ENCODE data around the gene IL4I1. TPM values are rescaled to one million over a fixed set of nuclear protein-coding genes. Genes with fewer than 3 reads are reported as not detected.
"Not testable (repeated sequence)": the region's sequence is repeated elsewhere in the genome, so short reads cannot be mapped to it uniquely, and the experiment has no call there.

IL4I1 gene, protein sequence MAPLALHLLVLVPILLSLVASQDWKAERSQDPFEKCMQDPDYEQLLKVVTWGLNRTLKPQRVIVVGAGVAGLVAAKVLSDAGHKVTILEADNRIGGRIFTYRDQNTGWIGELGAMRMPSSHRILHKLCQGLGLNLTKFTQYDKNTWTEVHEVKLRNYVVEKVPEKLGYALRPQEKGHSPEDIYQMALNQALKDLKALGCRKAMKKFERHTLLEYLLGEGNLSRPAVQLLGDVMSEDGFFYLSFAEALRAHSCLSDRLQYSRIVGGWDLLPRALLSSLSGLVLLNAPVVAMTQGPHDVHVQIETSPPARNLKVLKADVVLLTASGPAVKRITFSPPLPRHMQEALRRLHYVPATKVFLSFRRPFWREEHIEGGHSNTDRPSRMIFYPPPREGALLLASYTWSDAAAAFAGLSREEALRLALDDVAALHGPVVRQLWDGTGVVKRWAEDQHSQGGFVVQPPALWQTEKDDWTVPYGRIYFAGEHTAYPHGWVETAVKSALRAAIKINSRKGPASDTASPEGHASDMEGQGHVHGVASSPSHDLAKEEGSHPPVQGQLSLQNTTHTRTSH
- 0.13 TPM in 1 of 2 replicates, not detected in the other for total RNA-seq (2014; rRNA removed; shearing (Covaris generic))
- not detected in 2 replicates for polyA plus RNA-seq (2015; cell fraction: cytosol; rRNA removed)
- polyA plus RNA-seq (2015; cell fraction: nucleus; rRNA removed) = not detected in 2 replicates

DNA sequence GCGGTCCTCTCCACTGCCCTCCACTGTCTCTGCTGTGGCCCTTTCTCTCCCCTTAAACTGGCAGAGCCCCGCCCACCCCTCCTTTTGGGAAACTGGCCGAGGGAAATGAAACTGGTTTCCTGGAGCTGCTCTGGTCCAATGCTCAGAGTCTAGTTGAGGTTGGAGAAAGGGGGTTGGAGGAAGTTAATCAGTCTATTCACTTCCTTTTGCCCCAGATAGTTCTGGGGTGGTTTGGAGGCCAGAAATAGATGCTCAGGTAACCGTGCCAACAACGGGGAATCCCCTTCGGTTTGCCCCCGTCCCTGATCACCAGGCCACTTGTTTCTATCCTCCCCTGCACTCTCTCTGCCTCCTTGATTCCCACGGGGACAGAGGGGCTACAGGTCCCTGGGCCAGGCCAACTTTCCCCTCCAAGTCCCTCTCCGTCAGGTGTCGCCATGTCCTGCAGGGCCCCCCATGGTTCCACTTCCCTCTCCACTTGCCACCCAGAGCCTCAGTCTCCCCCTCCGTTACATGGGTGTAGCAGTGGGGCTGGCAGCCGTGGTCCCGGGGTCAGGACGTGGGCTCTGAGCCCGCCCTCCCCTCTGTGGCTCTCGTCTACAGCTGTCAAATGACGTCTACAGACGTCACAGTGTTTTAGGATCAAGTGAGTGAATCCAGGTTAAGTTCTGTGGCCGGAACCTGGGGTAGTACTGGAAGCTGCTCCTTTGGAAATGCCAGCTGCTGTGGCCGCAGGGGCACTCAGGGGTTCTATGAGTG is at the start of gene IL4I1:
Gene IL4I1 (minus strand): TSS at position 25 of the 759 bp plus-strand sequence. CDS start 727 bp downstream, outside the sequence.
- in situ Hi-C loops (cut with HindIII; ENCODE audit: low pct_unique_long_range_greater_than_20kb, low sequenced_read_pairs) = no loop called here
- no peak for DNase-seq (ENCODE audit: low read depth, low spot score)

DNA sequence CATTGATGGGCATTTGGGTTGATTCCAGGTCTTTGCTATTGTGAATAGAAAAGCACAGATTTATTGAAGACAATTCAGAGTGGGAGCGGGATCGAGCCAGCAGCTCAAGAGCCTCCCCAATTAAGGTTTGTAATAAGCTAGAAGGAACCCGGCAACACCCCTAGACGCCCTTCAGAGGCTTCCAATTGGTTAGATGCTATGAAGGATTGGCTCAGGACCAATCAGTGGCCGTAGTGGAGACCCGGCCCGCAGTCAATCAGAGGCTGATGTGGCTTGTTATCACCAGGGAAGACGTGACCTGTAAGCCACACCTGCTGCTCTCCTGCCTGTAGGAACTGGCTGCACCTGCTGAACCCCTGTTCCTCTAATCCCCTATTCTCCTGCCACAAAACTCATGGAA is 49.7 kb upstream of the IL4I1 start:
- in situ Hi-C loops (cut with HindIII; ENCODE audit: low pct_unique_long_range_greater_than_20kb, low sequenced_read_pairs) = no loop called here
- no peak for DNase-seq (ENCODE audit: low read depth, low spot score)

DNA sequence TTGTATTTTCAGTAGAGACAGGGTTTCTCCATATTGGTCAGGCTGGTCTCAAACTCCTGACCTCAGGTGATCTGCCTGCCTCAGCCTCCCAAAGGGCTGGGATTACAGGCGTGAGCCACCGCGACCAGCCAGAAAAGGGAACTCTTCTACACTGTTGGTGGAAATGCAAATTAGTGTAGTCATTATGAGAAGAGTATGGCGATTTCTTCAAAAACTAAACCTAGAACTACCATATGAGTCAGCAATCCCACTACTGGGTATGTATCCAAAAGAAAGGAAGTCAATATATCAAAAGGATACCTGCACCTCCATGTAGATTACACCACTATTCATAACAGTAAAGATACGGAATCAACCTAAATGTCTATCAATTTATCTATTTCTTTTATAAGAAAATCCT is 47.9 kb upstream of the IL4I1 start:
- DNase-seq (ENCODE audit: low read depth, low spot score); in situ Hi-C loops (cut with HindIII; ENCODE audit: low pct_unique_long_range_greater_than_20kb, low sequenced_read_pairs): not testable (repeated sequence)

DNA sequence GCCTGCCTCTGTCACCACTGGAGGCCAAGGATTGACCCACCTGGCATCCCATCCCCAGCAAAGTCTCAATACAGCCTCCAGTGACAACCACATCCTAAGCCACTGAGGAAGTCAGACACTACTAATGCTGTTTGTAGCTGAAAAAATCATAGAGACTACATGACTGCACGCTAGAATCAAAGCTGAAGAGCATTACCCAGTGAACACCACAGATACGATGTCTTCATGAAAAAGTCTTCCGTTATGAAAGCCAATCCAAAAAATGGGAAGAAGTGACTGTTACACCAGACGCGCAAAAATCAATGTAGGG is 43.8 kb upstream of the IL4I1 start:
- in situ Hi-C loops (cut with HindIII; ENCODE audit: low pct_unique_long_range_greater_than_20kb, low sequenced_read_pairs) = no loop called here
- DNase-seq (ENCODE audit: low read depth, low spot score) = no peak

DNA sequence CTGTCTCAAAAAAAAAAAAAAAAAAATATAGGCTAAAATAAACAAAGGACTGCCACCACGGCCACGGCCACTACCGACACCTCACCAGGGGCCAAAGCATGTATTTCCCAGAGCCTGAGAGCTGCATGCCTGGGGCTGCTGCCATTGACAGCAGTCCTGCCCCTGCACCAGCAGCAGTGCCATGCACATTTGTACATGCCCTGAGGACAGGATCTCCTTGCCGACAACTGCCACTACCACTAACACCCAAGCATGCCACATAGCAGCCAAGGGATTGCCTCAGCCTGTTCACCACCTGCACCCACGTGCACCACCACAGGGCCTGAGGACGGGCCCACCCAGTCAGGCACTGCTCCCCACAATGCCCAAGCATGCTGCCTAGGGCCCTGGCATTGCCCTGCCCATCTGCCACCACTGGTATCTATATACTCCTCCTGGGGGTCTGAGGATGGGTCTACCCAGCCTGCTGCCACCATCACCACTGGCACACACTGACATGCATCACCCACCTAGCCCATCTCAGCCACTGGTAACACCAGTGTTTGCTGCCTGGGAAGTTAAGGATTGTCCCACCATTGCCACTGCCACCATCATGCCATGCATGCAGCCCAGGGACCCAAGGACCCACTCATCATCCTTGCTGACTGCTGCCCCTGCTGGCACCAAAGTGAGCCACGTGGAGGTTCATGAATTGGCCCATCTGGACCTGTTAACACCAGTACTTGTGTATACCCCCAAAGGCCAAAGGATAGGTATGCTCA is 43.2 kb upstream of the IL4I1 start:
- in situ Hi-C loops (cut with HindIII; ENCODE audit: low pct_unique_long_range_greater_than_20kb, low sequenced_read_pairs) = no loop called here
- DNase-seq (ENCODE audit: low read depth, low spot score) = peak; percentile 16

DNA sequence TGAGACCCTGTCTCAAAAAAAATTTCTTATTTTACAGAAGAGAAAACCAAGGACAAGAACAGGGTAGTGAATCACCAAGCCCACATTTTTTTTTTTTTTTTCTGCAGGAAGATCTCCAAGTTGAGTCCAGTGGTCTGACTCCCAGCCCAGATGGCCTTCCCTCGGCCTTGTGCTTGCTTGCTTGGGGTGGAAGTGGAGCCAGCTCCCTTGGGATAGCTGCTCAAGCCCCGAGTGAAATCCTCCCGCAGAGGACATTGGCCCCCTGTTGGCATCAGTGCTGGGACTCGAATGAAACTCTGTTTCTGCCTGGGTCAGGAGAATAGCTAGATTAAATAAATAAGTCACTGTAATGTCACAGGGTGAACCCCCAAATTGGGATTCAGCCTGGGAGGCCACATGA is 42.0 kb upstream of the IL4I1 start:
- in situ Hi-C loops (cut with HindIII; ENCODE audit: low pct_unique_long_range_greater_than_20kb, low sequenced_read_pairs) = no loop called here
- DNase-seq (ENCODE audit: low read depth, low spot score) = no peak

DNA sequence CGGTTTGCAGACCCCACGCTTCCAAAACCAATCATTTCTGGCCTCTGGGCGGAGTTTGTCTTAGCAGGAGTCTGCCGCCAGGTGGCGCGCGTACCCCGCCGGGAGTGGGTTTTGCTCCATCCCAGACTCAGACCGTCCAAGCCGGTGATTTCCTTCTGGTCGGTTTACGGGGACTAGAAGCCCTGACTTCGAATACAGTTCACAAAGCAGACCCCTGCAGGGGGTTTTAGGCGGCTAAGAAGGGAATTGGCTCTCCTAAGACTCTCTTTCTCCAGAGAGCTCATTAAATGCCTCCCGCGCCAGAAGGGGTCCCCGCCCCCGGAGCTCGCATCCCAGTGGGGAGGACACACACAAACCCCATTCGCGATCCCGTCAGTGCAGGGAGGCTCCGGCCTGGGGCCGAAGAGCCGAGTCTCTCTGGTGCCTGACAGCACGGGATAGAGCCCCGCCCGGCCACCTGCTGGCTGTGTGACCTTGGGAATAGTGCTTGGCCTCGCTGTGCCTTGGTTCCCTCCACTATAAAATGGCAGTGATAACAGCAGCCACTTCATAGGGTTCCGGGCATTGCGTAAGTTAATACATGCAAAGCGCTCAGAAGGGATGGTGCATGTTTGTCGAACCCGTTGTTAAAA is 41.2 kb upstream of the IL4I1 start:
- peak; percentile 73 for DNase-seq (ENCODE audit: low read depth, low spot score)
- in situ Hi-C loops (cut with HindIII; ENCODE audit: low pct_unique_long_range_greater_than_20kb, low sequenced_read_pairs) = no loop called here

DNA sequence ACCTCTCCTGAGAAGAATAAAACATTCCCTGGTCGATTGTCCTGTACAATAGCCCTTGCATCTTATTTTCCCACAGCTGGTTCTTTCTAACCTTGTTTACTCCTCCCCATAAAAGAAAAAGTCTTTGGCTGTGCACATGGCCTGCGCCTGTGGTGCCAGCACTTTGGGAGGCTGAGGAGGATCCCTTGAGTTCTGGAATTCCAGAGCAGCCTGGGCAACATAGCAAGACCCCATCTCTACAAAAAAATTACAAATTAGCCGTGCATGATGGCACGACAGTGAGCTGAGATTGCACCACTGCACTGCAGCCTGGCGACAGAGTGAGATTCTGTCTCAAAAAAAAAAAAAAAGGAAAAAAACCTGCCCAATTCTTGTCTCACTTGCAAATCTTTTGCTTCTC is 39.9 kb upstream of the IL4I1 start:
- in situ Hi-C loops (cut with HindIII; ENCODE audit: low pct_unique_long_range_greater_than_20kb, low sequenced_read_pairs) = no loop called here
- DNase-seq (ENCODE audit: low read depth, low spot score) = no peak

DNA sequence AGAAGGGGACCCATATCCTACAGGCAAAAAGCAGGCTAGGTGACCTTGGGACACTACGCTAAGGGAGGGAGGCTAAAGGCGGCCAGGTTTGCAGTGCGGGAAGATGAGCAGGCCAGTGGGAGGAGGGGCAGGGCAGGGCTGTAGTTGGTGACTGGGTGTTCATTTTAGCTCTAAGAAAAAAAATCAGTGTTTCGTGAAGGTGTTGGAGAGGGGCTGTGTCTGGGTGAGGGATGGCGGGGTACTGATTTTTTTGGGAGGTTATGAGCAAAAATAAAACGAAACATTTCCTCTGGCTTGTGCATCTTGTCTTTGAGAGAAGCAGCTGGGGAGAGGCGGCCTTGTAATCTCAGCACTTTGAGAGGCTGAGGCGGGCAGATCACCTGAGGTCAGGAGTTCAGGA is 37.0 kb upstream of the IL4I1 start:
- in situ Hi-C loops (cut with HindIII; ENCODE audit: low pct_unique_long_range_greater_than_20kb, low sequenced_read_pairs) = no loop called here
- no peak for DNase-seq (ENCODE audit: low read depth, low spot score)

DNA sequence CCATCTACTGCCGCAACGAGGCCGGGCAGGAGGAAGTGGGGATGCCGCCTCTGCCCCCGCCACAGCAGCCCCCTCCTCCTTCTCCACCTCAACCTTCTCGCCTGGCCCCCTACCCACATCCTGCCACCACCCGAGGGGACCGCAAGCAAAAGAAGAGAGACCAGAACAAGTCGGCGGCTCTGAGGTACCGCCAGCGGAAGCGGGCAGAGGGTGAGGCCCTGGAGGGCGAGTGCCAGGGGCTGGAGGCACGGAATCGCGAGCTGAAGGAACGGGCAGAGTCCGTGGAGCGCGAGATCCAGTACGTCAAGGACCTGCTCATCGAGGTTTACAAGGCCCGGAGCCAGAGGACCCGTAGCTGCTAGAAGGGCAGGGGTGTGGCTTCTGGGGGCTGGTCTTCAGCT is 36.0 kb upstream of the IL4I1 start:
- in situ Hi-C loops (cut with HindIII; ENCODE audit: low pct_unique_long_range_greater_than_20kb, low sequenced_read_pairs) = no loop called here

DNA sequence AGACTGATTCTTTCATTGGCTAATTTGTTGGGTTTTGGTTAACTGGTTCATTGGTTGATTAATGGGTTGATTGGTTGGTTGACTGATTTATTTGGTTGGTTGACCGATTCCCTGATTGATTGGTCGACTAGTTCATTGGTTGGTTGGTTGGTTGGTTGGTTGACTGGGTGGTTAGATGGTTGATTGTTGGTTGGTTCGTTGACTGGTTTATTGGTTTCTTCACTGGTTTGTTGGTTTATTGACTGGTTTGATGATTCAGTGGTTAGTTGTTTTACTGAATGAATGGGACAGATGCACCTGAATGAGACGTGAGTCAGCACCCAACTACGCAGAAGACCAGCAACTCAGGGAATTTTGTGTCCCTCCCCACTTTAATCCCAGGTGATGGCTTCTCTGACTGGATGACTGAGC is 35.4 kb upstream of the IL4I1 start:
- in situ Hi-C loops (cut with HindIII; ENCODE audit: low pct_unique_long_range_greater_than_20kb, low sequenced_read_pairs) = no loop called here
- no peak for DNase-seq (ENCODE audit: low read depth, low spot score)

More for the DNA sequence above, 36.0 kb upstream of the IL4I1 start:
- DNase-seq (ENCODE audit: low read depth, low spot score) = no peak

DNA sequence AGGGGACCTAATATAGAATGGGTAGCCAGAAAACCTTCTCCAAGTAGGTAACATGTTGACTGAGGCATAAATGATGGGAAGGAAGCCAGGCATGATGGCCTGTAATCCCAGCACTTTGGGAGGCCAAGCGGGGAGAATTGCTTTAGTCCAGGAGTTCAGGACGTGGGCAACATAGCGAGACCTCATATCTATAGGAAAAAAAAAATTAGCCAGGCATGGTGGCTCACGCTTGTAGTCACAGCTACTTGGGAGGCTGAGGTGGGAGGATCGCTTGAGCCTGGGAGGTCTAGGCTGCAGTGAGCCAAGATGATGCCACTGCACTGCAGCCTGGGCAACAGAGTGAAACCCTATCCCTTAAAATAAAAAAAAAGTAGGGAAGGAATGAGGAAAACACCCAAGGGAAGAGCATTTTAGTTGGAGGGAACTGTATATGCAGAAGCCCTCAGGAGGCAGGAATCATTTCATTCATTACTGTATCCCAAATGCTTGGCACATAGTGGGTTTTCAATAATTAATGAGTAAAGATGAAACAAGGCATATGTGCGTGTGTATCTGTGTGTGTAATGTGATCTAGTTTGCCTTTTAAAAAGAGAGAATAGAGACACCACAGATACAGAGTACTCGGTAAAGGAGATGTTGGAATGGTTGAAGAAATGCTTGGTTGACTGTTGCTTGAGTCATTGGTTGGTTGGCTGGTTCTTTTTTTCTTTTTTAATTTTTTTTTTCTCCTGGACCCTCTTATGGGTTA is 34.8 kb upstream of the IL4I1 start:
- in situ Hi-C loops (cut with HindIII; ENCODE audit: low pct_unique_long_range_greater_than_20kb, low sequenced_read_pairs) = no loop called here
- DNase-seq (ENCODE audit: low read depth, low spot score) = no peak

DNA sequence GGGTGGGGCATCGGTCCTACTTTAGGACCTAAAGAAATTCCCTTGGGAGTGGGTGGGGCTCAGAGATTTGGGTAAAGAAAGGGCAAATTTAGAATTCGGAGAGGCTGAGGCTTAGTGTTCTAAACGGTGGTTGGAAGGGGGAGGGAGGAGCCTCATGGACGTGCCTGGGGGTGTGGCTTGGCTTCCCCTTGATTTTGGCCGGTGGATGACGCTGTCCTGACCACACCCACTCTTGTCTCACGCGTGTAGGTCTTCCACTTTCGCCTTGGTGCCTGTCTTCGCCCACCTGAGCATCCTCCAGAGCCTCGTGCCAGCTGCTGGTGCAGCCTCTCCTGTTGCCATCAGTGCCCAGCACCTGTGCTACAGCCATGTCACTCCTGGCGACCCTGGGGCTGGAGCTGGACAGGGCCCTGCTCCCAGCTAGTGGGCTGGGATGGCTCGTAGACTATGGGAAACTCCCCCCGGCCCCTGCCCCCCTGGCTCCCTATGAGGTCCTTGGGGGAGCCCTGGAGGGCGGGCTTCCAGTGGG is 33.9 kb upstream of the IL4I1 start:
- in situ Hi-C loops (cut with HindIII; ENCODE audit: low pct_unique_long_range_greater_than_20kb, low sequenced_read_pairs) = no loop called here
- DNase-seq (ENCODE audit: low read depth, low spot score) = peak; percentile 30

DNA sequence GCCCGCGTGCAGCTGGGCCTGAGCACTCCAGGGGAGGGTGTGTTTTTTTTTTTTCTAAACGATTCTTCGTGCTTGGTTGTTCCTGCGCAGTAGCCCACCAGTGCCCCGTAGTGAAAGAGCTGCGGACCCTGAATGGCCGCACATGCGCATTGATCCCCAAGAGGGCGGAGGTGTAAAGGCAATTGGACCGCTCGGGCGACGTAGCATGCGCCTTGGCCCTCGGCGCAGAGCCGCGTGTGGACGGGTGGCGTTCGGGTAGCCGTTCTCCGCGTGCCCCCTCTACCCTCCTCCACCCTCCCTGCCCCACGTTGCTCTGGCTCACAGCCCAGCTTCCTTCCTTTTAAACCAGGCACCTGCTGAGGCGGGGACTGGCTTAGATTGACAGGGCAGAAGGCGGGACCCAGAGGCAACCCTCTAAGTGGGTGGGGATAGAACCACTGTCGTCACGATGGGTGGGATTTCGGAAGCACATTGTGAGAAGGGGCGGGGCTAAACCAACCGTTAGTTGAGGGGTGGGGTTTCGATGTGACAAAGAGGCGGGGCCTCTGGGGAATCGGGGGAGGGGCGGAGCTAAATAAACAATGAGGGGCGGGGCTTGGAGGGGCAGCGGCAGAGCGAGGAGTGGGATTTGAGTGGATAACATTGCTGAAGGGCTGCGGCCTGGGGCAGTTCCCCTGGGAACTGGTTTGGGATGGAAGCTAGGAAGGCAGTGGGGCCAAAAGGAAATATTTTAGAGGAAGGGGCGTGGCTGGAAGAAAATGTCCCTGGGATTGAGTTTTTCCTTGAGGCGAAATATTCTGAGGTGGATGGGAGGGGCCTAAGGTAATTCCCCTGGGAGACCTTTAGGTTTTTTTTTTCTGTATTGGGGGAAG is 33.2 kb upstream of the IL4I1 start:
- in situ Hi-C loops (cut with HindIII; ENCODE audit: low pct_unique_long_range_greater_than_20kb, low sequenced_read_pairs) = no loop called here
- DNase-seq (ENCODE audit: low read depth, low spot score) = peak; percentile 96

DNA sequence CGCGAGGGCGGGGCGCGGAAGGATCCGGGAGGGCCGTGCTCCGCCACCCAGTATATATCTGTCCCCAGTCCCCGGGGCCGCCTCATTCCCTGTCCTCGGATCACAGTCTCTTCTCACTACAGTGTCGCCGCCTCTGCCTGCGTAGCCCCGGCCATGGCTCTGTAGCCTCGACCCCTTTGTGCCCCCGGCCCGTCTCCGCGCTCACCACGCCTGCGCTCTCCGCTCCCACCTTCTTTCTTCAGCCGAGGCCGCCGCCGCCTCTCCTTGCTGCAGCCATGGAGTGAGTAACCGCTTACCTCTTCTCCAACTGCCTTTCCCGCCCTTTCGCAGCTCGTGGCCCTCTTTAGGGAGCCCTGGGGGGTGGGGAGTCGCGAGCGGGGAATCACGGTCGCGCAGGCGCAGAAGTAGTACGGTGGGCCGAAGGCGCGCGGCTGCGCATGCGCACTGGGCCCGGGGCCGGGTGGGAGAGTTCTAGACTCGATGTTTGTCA is 32.5 kb upstream of the IL4I1 start, which contains the start of the genes ATF5 and NUP62:
Gene ATF5 (plus strand): TSS at position 85 of the 490 bp plus-strand sequence. CDS start 1,646 bp downstream, outside the sequence.
Gene NUP62 (minus strand): TSS at position 384 of the 490 bp plus-strand sequence. CDS start 19,697 bp downstream, outside the sequence.
- in situ Hi-C loops (cut with HindIII; ENCODE audit: low pct_unique_long_range_greater_than_20kb, low sequenced_read_pairs) = no loop called here
- DNase-seq (ENCODE audit: low read depth, low spot score) = peak; percentile 84
